ENCODE data around the gene EIF3J.
A peak's percentile ranks its signal among the peaks of the same experiment; 100 is the strongest.

The EIF3J gene

GRCh38 chr15:44580105-44580504 lies 43.2 kb downstream of the EIF3J start:
- TF ChIP-seq, protein P1, sequence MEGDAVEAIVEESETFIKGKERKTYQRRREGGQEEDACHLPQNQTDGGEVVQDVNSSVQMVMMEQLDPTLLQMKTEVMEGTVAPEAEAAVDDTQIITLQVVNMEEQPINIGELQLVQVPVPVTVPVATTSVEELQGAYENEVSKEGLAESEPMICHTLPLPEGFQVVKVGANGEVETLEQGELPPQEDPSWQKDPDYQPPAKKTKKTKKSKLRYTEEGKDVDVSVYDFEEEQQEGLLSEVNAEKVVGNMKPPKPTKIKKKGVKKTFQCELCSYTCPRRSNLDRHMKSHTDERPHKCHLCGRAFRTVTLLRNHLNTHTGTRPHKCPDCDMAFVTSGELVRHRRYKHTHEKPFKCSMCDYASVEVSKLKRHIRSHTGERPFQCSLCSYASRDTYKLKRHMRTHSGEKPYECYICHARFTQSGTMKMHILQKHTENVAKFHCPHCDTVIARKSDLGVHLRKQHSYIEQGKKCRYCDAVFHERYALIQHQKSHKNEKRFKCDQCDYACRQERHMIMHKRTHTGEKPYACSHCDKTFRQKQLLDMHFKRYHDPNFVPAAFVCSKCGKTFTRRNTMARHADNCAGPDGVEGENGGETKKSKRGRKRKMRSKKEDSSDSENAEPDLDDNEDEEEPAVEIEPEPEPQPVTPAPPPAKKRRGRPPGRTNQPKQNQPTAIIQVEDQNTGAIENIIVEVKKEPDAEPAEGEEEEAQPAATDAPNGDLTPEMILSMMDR (IDR thresholded peaks at IDR 0.05; ENCODE audit: extremely low read depth, missing control alignments), result no peak

GRCh38 chr15:44584162-44584749 lies 47.3 kb downstream of the EIF3J start:
- TF ChIP-seq, protein P1 (IDR thresholded peaks at IDR 0.05; ENCODE audit: extremely low read depth, missing control alignments), result peak; percentile 36
- DNase-seq (ENCODE audit: low spot score), result no peak

More at GRCh38 chr15:44580105-44580504, 43.2 kb downstream of the EIF3J start:
- DNase-seq (ENCODE audit: low spot score), result no peak

- TF ChIP-seq, protein P1 (IDR thresholded peaks at IDR 0.05; ENCODE audit: extremely low read depth, missing control alignments), result no peak
Measured at GRCh38 chr15:44585633-44586032, 48.7 kb downstream of the EIF3J start.

DNA sequence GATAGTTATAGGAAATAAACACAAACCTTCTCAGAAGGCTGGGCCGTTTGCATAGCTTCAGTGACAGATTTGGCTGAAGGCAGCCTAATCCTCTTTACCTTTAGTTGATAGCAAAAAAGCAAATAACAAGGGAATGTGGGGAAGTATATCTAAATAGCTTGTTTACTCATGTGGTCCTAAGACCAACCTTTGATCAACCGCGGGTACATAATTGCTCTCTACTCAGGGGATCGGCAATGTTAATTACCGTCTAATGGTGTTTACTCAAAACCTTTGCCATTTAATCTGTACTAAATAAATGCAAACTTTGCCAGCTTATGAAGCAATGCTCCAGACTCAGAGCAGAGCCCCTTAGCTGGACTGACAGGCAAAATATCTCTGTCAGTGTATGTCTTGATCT lies 51.6 kb downstream of the EIF3J start:
- TF ChIP-seq, protein P1 (IDR thresholded peaks at IDR 0.05; ENCODE audit: extremely low read depth, missing control alignments), result no peak
- DNase-seq (ENCODE audit: low spot score), result no peak

More at GRCh38 chr15:44585633-44586032, 48.7 kb downstream of the EIF3J start:
- DNase-seq (ENCODE audit: low spot score), result no peak

- no peak for DNase-seq (ENCODE audit: low spot score)
- TF ChIP-seq, protein P1 (IDR thresholded peaks at IDR 0.05; ENCODE audit: extremely low read depth, missing control alignments), result no peak
Measured at GRCh38 chr15:44591326-44591725, 54.4 kb downstream of the EIF3J start.

GRCh38 chr15:44593042-44593736 lies 56.2 kb downstream of the EIF3J start:
- DNase-seq (ENCODE audit: low spot score), result no peak
- TF ChIP-seq, protein P1 (IDR thresholded peaks at IDR 0.05; ENCODE audit: extremely low read depth, missing control alignments), result no peak

GRCh38 chr15:44595246-44595645 lies 58.3 kb downstream of the EIF3J start:
- TF ChIP-seq, protein P1 (IDR thresholded peaks at IDR 0.05; ENCODE audit: extremely low read depth, missing control alignments), result no peak
- no peak for DNase-seq (ENCODE audit: low spot score)

All from GM20000 (cell line).